Stimulated activated CD4-positive, alpha-beta T cell treated with anti-CD3 and anti-CD28 coated beads, Interleukin-4, amount 100 ng/mL, for 24 hours (primary cell): ENCODE data around the gene CIT.
"Not testable (repeated sequence)": the region's sequence is repeated elsewhere in the genome, so short reads cannot be mapped to it uniquely, and the experiment has no call there.

Experiments used
- DNase-seq: peaks from one replicate; pipeline ENCODE4 v3.0.0-alpha.2; 2020

The CIT gene

DNA sequence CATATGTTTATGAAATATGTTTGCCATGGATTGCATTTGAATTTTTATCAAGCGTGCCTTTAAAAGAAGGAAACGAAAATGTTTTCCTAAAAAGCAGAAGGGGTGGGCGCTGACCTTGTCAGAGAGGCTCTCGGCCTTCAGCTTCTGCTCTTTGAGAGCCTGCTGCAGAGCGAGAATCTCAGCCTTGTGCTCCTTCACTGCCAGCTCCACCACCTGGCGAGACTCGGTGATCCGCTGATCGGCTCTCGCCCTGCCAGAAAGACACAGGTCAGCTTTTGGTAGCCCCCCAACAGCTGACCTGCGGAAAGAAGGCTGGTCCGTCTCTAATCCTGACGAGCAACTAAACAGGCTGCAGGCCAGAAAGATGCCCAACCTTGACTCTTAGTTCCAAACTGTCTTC is 146.7 kb downstream of the CIT start:
- no peak for DNase-seq

DNA sequence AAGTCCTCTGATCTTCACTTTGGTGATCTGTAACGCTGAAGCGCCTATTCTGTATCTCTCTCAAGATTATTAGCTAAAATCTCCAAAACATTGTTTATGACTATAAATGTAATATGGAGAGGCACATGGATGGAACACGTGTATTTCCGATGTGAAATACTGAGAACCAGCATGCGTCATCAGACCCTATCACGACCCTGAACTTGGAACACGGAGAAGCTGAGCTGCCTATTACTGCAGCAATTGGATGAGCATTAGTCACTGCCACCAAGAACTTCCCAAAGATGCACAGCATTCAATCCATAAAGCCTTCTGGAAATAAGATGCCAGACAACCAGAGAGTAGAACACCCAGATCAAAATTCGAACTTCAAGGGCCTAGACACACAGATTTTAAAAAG is 147.2 kb downstream of the CIT start:
- no peak for DNase-seq

DNA sequence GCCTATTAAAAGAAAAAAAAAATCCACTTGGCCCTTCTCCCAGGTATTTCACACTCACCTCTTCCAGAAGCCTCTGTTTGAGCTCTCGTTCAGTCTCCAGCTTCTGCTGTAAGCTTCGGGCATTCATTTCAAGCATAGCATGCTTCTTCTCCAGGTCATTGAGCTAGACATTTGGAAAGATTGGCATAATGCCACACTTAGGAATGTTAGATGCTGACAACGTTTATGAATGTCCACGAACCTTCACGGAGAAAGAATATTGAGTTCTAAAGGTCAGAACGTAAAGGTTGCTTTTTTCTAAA is 148.7 kb downstream of the CIT start:
- no peak for DNase-seq

DNA sequence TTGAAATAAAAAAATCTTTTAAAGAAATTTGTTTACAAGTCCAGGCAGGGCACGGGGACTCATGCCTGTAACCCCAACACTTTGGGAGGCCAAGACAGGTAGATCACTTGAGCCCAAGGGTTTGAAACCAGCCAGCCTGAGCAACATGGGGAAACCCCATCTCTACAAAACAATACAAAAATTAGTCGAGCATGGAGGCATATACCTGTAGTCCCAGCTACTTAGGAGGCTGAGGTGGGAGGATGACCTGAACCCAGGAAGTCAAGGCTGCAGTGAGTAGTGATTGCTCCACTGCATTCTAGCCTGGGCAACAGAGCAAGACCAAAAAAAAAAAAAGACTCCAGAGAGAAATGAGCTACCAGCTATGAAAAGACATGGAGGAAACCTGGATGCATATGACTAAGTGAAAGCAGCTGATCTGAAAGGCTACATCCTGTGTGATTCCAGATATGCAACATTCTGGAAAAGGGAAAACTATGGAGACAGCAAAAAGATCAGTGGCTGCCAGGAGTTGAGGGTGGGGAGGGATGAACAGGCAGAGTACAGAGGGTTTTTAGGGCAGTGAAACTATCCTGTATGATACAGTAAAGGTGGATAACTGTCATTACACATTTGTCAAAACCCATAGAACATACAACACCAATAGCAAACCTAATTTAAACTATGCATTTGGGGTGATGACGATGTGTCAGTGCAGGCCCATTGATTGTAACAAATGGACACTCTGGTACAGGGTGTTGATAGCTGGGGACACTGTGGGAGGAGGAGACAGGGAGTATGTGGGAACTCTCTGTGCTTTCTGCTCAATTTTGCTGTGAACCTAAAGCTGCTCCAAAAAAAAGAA is 149.3 kb downstream of the CIT start:
- DNase-seq, result no peak

DNA sequence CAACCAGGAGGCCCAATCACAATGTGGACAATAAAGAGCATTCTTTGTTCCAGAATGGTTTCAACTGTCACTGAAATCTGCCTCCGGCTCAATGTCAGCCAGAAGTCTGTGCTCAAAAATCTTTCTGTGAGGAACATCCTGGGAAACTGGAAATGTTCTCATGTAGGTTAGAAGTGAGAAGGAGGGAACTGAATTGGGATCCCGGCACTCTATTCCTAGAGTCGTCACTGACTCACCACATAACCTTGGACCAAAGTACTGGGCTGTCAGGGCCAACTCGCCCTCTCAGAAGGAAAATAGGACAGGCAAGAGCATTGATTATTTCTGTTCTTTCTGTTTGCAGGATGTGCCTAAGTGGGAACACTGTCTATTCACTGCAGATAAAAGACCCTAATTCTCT is 151.6 kb downstream of the CIT start:
- no peak for DNase-seq

DNA sequence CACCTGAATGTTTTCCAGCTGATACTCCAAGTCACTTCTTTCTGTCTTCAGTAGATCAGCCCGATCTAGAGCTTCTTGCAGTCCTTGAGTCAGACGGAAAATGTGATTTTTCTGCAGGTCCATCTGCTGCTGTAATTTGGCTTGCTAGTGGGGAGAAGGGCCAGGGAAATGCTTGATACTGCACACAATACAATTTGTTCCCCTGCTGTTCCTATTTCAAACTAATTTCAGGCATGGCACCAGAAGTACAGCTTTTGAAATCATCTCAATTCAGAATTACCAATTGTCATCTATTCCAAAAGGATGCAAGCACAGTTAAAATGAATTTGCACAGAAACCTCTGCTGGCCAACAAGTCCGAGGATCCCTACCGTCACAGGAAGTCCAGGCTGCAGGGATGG is 155.8 kb downstream of the CIT start:
- DNase-seq, result no peak

DNA sequence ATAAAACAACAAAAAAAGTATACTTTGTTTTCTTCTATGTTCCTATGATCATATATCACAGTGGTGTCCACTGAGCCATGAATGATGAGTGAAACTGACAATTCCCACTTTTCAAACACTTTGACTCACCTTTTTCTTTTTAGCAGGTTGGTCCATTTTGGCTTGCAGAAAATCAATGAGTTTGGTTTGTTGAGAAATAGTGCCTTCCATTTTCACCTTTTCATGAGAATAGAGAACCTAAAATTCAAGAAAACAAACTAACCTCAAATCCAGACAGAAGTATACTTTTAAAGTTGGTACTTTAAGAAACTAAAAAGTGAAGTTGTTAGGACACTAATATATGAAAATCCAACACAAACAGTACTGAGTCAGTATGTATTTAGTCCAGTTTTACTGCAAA is 156.8 kb downstream of the CIT start:
- DNase-seq, result no peak

DNA sequence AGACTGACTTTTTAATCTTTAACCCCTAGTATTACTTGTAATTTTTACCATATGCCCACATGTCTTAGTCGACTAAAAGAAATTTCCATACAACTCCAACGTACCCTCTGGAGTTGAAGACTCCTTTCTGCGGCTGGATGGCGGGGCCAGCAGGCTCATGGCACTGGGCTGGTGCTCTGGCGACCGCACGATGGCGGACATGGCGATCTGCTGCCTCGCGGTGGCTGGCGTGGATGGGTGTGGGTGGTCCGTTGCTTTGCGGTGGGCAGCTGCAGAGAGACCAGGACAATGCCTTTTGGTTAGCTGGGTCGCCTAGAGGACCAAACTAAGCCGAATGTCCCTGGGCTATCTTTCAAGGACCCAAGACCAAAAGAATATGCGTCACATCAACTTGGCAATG is 159.0 kb downstream of the CIT start:
- DNase-seq, result no peak

DNA sequence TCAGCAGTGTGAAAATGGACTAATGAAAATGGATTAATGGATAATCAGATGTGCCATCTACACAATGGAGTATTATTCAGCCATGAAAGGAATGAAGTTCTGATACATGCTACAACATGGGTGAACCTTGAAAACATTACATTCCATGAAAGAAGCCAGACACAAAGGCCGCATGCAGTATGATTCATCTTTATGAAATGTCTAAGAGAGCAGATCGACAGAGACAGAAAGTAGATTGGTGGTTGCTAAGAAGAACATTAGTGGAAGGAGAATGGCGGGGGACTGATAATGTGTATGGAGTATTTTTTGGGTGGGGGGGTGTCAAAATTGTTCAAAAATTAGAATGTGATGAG is 161.9 kb downstream of the CIT start:
- no peak for DNase-seq

DNA sequence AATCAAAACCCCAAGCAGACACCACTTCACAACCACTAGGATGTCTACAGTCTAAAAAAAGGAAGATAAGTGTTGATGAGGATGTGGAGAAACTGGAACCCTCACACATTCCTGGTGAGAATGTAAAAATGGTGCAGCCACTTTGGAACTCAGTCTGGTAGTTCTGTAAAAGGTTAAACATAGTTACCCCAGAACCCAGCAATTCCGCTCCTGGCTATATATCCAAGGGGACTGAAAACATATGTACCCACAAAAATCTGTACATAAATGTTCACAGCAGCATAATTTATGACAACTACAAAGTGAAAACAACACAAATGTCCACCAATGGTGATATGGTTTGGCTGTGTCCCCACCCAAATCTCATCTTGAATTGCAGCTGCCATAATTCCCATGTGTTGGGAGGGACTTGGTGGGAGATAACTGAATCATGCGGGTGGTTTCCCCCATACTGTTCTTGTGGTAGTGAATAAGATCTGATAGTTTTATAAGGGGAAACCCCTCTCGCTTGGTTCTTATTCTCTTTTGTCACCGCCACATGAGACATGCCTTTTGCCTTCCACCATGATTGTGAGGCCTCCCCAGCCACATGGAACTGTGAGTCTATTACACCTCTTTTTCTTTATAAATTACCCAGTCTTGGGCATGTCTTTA is 162.4 kb downstream of the CIT start:
- no peak for DNase-seq

DNA sequence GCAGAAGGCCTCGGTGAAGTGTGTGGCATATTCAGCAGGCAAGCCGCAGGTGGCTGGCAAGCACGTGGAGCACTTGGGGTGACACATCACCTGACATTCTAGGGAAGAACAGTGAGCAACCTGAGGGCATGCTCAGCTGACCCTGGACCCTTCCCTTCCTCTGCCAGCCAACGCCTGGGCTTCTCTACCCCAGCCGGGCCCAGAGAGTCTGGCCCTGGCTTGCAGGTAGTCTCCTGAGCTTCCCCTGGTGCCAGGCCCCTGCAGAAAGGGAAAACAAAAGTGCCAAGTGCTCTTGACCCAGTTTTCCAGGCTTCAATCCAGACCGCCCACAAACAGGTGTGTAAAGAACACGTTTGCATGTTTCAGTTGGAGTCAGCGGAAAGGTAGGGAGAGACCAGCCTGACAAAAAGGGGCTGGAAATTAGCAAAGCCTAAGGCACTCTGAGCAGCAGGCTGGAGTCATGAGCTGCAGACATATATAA is 163.5 kb downstream of the CIT start:
- DNase-seq, result no peak

DNA sequence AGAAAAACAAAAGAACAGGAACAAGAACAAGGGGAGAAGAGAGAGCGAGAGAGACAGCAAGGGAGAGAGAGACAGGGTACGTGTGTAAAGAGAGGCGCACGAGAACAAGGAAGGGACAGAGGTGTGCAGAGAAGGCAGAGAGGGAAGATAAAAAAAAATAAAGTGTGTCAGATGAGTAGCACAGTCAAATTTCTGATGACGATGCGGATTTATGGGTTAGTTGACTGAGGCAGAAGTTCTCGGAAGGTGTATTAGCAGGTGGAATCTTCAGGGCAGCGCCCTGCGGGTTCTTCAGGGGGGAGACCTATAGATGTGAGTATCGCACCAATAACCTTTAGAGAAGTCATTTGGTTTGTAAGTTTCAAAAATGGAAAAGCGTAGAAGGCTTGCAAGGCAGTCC is 164.4 kb downstream of the CIT start:
- DNase-seq, result no peak

DNA sequence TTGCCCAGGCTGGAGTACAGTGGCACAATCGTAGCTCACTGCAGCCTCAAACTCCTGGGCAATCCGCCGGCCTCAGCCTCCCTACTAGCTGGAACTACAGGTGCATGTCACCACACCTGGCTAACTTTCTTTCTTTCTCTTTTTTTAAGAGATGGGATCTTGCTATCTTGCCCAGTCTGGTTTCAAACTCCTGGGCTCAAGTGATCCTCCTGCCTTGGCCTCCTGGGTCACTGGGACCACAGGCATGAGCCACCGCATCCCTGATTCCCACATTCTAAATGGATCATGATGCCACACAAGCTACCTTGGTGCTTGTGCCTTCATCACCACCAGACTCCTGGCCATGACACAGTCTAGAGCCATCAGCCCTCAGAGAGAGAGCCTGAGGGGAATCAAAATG is 165.4 kb downstream of the CIT start:
- no peak for DNase-seq

DNA sequence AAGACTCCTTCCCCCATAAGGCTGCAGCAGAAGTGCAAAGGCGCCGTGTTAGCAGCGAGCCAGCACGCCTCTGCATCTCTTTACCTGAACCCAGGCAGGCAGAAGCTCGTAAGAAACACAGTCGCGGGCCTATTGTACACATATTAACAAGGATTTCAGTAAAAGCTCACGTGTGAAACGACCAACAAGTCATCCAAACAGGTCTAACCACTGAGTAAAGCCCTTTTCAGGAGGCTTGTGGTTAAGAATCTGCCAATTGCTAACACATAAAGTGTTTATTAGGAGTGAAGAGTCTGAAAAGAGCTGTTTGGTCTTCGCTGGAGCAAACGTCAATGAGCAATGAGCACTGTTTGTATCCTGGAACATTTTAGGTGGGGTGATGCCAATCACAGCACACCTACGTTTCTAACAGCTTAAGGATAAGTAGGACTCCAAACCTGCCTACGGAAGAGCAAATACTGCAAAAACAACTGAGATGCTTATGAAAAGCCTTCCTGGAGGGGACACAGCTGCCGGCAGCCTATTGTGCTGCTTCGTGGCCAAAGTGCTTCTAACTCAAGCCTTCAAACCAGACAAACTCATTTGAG is 166.1 kb downstream of the CIT start:
- DNase-seq, result no peak

DNA sequence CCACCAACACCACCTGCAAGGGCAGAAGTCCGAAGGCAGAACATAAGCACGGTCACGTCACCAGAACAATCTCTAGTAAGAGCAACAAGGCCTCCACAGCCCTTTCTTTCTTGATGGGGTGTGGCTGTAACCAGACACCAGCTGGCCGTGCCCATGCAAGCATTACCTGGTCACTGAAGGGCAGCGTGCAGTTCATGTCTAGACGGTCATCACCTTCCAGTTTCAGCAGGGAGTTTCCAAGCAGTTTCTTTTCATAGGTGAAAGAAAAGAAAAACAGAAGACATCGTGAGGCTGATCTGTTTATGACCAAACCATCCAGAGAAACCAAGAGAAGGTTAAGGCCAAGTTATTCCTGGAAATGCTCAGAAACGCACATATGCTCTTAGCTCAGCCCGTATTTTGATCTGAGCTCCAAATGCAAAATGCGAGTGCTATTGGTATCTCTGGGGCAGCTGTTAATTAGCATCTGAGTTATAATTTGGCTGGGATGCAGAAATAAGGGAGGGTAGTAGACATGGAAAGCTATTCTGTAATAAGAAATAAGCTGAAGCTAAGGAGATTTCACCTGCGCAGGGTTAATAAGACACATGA is 166.7 kb downstream of the CIT start:
- DNase-seq, result no peak

DNA sequence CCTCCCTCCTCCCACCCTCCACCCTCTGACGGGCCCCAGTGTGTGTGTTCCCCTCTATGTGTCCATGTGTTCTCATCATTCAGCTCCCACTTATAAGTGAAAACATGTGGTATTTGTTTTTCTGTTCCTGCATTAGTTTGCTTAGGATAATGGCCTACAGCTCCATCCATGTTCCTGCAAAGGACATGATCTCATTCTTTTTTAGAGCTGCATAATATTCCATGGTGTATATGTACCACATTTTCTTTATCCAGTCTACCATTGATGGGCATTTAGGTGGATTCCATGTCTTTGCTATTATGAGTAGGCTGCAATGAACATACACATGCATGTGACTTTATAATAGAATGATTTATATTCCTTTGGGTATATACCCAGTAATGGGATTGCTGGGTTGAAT is 170.7 kb downstream of the CIT start:
- DNase-seq, result not testable (repeated sequence)

DNA sequence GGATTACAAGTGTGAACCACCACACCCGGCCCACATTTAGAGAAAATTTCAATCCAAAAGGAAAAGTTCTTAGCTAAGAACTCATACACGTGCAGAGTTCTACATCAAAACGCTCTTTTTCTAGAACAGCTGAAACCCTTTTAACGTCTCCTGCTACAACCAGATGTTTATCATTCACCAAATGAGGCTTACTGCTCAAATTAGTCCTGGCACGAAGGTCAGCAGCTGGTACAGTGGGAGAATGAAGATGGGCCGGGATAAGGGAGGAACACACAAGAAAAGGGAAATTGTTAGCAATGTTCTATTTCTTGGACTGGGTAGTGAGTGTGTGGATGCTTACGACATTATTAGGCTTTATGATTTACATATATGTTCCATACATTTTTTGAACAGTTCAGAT is 171.9 kb downstream of the CIT start:
- no peak for DNase-seq

DNA sequence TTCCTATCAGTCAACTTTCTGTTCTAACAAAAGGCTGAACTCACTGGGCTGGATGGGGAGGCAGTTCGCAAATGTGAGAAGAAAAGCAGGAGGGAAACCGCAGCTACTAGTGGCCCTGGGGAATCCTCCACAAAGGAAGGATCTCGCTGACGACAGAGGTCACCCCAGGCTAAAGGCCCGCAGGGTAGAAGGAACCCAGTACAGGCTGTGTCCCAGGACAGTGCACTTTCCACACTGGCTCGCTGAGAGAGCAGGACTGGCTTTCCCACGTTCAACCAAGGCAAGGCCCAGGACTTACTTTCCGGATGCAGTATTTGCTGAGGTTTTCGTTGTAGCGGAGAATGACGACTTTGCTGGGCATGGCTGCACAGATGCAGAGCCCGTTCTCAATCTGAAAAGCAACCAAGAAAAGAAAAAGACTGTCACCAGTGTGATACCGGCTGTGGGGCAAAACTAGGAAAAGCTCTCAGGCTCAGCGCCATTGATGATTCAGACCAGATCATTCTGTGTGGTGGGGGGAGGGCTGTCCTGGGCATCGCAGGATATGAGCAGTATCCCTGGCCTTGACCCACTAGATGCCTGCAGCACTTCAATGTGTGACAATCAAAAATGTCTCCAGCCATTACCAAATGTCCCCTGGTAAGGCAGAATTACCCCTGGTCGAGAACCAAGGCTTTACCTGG is 172.9 kb downstream of the CIT start:
- no peak for DNase-seq

DNA sequence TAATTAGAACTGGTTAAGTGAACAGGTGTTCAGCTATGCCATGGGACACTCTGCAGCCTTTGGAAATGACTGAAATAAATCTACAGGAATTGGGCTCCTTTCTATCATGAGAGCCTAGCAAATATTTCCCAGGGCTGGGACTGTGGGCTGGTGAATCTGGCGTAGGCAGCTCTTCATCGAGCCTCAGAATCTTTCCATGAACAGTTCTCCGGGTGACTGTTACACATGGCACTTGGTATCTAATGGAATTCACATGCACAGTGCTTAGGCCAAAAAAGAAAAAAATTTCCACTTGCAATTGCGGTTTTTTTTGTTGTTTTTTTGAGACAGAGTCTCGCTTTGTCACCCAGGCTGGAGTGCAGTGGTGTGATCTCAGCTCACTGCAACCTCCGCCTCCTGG is 177.0 kb downstream of the CIT start:
- no peak for DNase-seq

DNA sequence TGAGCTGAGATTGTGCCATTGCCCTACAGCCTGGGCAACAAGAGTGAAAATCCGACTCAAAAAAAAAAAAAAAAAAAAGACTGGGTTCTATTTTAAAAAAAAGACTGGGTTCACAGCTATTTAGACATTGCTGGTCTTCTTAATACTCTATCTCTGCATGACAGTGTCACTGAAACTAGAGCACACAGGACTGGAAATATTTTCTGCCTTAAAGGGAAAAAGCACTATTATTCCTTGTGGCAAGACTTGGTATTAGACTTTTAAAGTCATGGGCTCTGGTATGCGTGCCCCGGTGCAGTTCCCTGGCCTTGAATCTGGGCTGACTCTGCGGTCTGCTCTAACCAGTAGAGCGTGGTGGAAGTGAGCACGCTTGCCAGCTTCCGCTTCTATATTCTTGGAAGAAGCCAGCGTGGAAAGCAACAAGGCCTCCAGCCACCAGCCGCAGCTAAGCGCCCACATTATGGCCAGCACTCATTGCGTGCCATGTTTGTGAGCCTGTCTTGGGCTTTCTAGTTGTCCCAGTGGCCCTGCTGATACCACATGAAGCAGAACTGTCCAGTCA is 177.8 kb downstream of the CIT start:
- no peak for DNase-seq

DNA sequence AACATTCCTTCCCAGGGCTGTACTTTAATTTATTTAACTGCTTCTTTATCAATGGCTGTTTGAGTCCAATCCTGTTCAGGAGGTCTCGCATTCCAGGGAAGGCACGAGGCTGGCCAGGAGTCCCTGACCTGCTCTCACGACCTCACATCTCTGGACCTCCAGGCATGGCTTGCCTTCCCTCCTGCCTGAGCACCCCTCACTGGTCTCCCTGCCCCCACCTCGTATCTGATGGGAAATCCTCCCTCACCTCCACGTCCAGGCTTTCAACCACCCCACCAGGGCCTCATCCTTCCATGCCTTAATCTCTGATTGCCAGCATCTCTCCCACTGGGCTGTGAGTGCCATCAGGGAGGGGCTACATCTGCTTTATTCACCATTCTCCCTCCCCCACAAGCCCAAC is 180.2 kb downstream of the CIT start:
- no peak for DNase-seq

DNA sequence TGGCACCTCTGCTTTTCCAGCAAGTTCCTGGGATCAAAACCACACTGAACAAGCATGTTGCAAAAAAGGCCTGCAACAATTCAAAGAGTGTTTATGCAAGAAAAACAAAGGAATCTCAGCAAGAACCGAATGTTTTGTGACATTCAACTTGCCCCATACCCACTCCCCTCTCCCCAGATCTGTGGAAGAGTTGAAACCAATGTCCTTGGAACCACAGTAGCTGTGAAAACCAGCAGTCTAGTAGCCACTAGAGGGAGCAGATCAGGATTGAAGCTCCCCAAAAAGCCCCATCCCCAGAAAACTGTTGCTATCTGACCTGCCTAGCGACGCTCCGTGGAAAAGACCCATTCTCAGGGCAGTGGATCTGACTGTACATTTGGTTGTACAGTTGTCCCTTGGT is 182.1 kb downstream of the CIT start:
- no peak for DNase-seq

DNA sequence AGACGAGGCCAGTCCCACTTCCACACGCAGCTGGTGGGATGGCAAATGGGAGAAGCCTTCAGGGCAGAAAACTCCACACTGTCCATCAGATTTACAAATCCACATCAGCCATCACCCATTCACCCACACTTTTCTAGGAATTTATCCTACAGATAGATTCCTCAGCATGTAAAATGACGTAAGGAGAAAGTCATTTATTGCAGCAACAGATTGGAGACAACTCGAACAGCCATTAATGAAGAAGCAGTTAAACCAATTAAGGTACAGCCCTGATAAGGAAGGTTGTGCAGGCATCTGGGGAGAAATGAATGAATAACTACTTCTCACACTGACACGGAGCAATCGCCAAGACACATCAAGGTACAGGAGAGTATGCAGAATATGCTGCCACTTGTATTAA is 183.0 kb downstream of the CIT start:
- no peak for DNase-seq
